ACC112 (cell line): ENCODE data around the gene SMIM41.

ENCODE experiments used
- H2AFZ ChIP-seq: fragments of 200-600 bp; sonication (generic); one replicate; pipeline ENCODE4 v1.6.0; 2017; ENCODE audit warnings: antibody characterized with exemption, low read length; ENCODE audit not compliant: unreplicated experiment
- H3K27ac ChIP-seq: fragments of 200-600 bp; sonication (generic); 2 replicates; pipeline ENCODE4 v1.5.1; 2014; ENCODE audit warnings: low read depth, mild to moderate bottlenecking, antibody characterized with exemption, low read length, moderate library complexity
- H3K27me3 ChIP-seq: fragments of 200-600 bp; sonication (generic); 2 replicates; pipeline ENCODE4 v1.6.1; 2014; ENCODE audit warnings: mild to moderate bottlenecking, antibody characterized with exemption, low read length, moderate library complexity, mixed read lengths; ENCODE audit not compliant: insufficient read depth
- H3K36me3 ChIP-seq: fragments of 200-600 bp; sonication (generic); 2 replicates; pipeline ENCODE4 v1.6.1; 2016; ENCODE audit warnings: mild to moderate bottlenecking, antibody characterized with exemption, low read length, moderate library complexity, mixed read lengths; ENCODE audit not compliant: insufficient read depth
- H3K4me1 ChIP-seq: fragments of 200-600 bp; sonication (generic); one replicate; pipeline ENCODE4 v1.6.1; 2016; ENCODE audit warnings: low read length, mixed read lengths; ENCODE audit not compliant: insufficient read depth, unreplicated experiment, control insufficient read depth
- H3K4me3 ChIP-seq: fragments of 200-600 bp; sonication (generic); 2 replicates; pipeline ENCODE4 v1.5.1; 2014; ENCODE audit warnings: mild to moderate bottlenecking, low read depth, low read length
- H3K79me2 ChIP-seq: fragments of 200-600 bp; sonication (generic); one replicate; pipeline ENCODE4 v1.6.0; 2016; ENCODE audit warnings: low read length; ENCODE audit not compliant: control insufficient read depth, unreplicated experiment, insufficient read depth

Gene SMIM41

GRCh38 chr12:52127683-52128450, 48.4 kb downstream of the SMIM41 start:
- Histone ChIP-seq H3K79me2 (no peaks in the 10 kb centered on the region), H3K27me3 (0 out of 2 replicates have a peak, but pooled peaks cover 9% of the 10 kb centered on the region), H3K4me3 (no peak overlapping the region), H2AFZ (no peak overlapping the region), H3K4me1 (peaks cover 6% of the 10 kb centered on the region), H3K36me3 (no peaks in the 10 kb centered on the region), H3K27ac (no peak overlapping the region)

- Histone ChIP-seq H3K27ac (no peak overlapping the region), H3K79me2 (no peaks in the 10 kb centered on the region)
Measured at GRCh38 chr12:52130711-52131110, 51.2 kb downstream of the SMIM41 start.

GRCh38 chr12:52132754-52133161, 53.3 kb downstream of the SMIM41 start:
- Histone ChIP-seq H3K27me3 (0 out of 2 replicates have a peak, but pooled peaks cover 9% of the 10 kb centered on the region), H2AFZ (no peak overlapping the region), H3K36me3 (no peaks in the 10 kb centered on the region), H3K4me3 (no peak overlapping the region), H3K79me2 (no peaks in the 10 kb centered on the region), H3K4me1 (peaks cover 6% of the 10 kb centered on the region), H3K27ac (no peak overlapping the region)

More at GRCh38 chr12:52130711-52131110, 51.2 kb downstream of the SMIM41 start:
- Histone ChIP-seq H2AFZ (no peak overlapping the region), H3K36me3 (no peaks in the 10 kb centered on the region), H3K4me3 (no peak overlapping the region), H3K27me3 (0 out of 2 replicates have a peak, but pooled peaks cover 9% of the 10 kb centered on the region), H3K4me1 (peaks cover 6% of the 10 kb centered on the region)

DNA sequence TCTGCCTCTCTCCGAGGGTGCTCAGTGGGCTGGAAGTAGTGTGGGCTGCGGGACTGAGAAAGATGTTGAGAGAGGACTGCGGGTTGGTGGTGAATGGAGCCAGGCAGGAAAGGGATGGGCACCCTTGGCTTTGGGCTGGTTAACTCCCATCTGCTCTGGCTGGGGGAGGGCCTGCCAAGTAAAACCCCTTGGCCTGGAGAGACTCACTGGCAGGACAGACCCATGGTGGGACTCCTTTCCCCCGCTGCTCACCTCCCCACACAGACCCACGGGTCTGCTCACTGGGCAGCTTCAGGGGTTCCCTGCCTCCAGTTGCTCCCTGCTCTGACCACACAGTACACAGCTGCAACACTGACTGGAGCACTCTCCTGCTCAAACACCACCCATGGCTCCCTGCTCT, 58.2 kb downstream of the SMIM41 start:
- H3K79me2 ChIP-seq, result no peaks in the 10 kb centered on the region
- no peak overlapping the region for H3K4me3 ChIP-seq
- H3K27ac ChIP-seq, result no peak overlapping the region
- no peaks in the 10 kb centered on the region for H3K27me3 ChIP-seq
- no peak overlapping the region for H2AFZ ChIP-seq
- H3K4me1 ChIP-seq, result no peaks in the 10 kb centered on the region
- H3K36me3 ChIP-seq, result no peaks in the 10 kb centered on the region

DNA sequence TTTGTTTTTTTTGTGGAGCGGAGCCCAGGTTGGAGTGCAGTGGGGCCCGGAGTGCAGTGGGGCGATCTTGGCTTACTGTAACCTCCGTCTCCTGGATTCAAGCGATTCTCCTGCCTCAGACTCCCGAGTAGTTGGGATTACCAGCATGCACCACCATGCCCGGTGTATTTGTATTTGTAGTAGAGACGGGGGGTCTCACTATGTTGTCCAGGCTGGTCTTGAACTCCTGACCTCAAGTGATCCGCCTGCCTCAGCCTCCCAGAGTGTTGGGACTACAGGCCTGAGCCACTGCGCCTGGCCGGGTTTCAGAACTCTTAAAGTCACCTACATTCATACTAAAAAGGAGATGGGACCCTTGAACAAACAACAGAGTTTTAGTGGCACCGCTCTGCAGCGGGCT, 59.6 kb downstream of the SMIM41 start:
- Histone ChIP-seq H3K36me3 (no peaks in the 10 kb centered on the region), H2AFZ (no peak overlapping the region), H3K27ac (no peak overlapping the region), H3K4me3 (no peak overlapping the region), H3K4me1 (peaks cover 7% of the 10 kb centered on the region), H3K79me2 (no peaks in the 10 kb centered on the region), H3K27me3 (no peaks in the 10 kb centered on the region)

GRCh38 chr12:52139579-52140062, 60.1 kb downstream of the SMIM41 start:
- Histone ChIP-seq H3K27me3 (no peaks in the 10 kb centered on the region), H3K27ac (no peak overlapping the region), H2AFZ (no peak overlapping the region), H3K4me3 (no peak overlapping the region), H3K79me2 (no peaks in the 10 kb centered on the region), H3K4me1 (peaks cover 12% of the 10 kb centered on the region), H3K36me3 (no peaks in the 10 kb centered on the region)

- Histone ChIP-seq H3K36me3 (no peaks in the 10 kb centered on the region), H3K27ac (no peak overlapping the region), H2AFZ (no peak overlapping the region), H3K4me3 (no peak overlapping the region), H3K27me3 (no peaks in the 10 kb centered on the region), H3K4me1 (peaks cover 26% of the 10 kb centered on the region), H3K79me2 (no peaks in the 10 kb centered on the region)
Measured at GRCh38 chr12:52141306-52141705, 61.8 kb downstream of the SMIM41 start.

DNA sequence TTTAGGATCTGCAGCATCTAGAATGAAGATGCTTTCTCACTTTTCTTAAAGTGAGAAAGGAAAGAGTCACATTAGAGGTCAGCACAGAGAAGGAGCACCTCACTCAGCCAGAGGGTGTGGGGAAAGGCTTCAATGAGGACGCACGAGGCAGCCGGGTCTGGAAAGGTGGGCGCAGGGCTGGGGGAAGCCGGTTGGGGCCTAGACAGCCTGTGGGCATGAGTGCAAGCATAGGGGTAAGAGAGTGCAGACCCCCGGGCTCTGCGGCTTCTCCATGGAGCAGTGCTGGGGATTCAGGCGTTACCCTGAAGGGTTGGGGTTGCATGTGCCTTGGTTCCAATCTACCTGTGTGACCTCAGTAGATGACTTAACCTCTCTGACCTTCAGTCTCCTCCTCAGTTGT, 62.4 kb downstream of the SMIM41 start:
- Histone ChIP-seq H3K27ac (no peak overlapping the region), H3K4me1 (peaks cover 31% of the 10 kb centered on the region), H3K36me3 (no peaks in the 10 kb centered on the region), H3K4me3 (no peak overlapping the region), H3K79me2 (peaks cover 6% of the 10 kb centered on the region), H2AFZ (no peak overlapping the region), H3K27me3 (no peaks in the 10 kb centered on the region)

GRCh38 chr12:52142431-52142830, 62.9 kb downstream of the SMIM41 start:
- H3K27ac ChIP-seq, result no peak overlapping the region
- H3K36me3 ChIP-seq, result no peaks in the 10 kb centered on the region
- H3K79me2 ChIP-seq, result peaks cover 8% of the 10 kb centered on the region
- no peaks in the 10 kb centered on the region for H3K27me3 ChIP-seq
- peaks cover 34% of the 10 kb centered on the region for H3K4me1 ChIP-seq
- H2AFZ ChIP-seq, result no peak overlapping the region
- no peak overlapping the region for H3K4me3 ChIP-seq

DNA sequence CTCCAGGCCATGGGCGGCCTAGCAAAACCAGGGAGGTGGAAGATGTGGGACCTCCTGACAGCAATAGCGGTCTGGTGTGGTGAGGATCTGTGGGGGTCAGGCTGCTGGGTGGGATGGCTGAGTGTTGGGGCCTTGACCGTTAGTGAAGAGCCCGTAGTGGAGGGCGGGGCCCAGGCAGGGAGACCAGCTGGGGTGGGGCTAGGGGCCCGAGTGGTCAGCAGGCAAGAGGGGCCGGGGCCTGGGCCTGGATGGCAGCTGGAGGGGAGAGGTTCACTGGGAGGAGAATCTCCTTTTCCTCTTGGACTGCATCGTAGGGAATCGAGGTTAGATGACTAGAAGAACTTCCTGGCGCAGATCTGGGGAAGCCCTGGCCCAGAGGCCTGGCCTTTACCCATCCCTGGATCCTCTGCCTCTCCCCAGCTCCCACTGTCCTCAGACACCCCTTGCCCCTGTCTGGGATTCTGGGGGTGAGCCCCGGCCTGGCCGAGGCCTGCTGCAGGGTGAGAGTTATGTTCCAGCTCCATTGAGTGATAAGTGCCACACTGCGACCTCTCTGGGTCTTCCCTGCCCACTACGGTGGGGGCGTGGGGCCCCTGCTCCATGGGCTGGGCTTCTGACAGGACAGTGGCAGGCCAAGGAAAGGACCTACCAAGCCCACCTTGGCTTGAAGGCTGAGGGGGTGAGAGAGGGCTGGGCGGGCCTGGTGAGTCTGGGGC, 65.2 kb downstream of the SMIM41 start:
- H3K4me3 ChIP-seq, result no peak overlapping the region
- H3K4me1 ChIP-seq, result peaks cover 55% of the 10 kb centered on the region
- no peaks in the 10 kb centered on the region for H3K36me3 ChIP-seq
- peaks cover 8% of the 10 kb centered on the region for H3K79me2 ChIP-seq
- H3K27me3 ChIP-seq, result no peaks in the 10 kb centered on the region
- H3K27ac ChIP-seq, result peak overlapping the region; percentile 99
- H2AFZ ChIP-seq, result no peak overlapping the region
